Measurements from ENCODE around the gene MED19. TPM values are rescaled to one million over a fixed set of nuclear protein-coding genes. Genes with fewer than 3 reads are reported as not detected.

The MED19 gene
- total RNA-seq, 3 donors from 2014 or later = 23.2 to 26.3 (median 24.4) TPM

Other genes starting within 250 kb of the MED19 start
- gene SLC43A1, start 196.5 kb downstream of the MED19 start, total RNA-seq = 10 to 100 TPM; 15.5 to 20.3 (median 18.3) TPM
- 100 to 1,000 TPM; 152 to 189 (median 154) TPM for gene TIMM10, start 181.5 kb downstream of the MED19 start, total RNA-seq
- not detected for gene SMTNL1, start 174.6 kb downstream of the MED19 start, total RNA-seq
- 100 to 1,000 TPM; 117 to 136 (median 122) TPM for gene UBE2L6, start 144.5 kb downstream of the MED19 start, total RNA-seq
- 1 to 10 TPM in 2 of 3 donors, under 1 TPM in 1; 0.55 to 2.1 (median 1.7) TPM for gene SERPING1, start 114.5 kb downstream of the MED19 start, total RNA-seq
- under 1 TPM in 1 of 3 donors, not detected in 2; 0.05 TPM for gene YPEL4, start 62.3 kb downstream of the MED19 start, total RNA-seq
- 10 to 100 TPM; 21.6 to 24.6 (median 22.0) TPM for gene CLP1, start 54.5 kb downstream of the MED19 start, total RNA-seq
- 10 to 100 TPM; 65.0 to 78.1 (median 73.8) TPM for gene ZDHHC5, start 44.1 kb downstream of the MED19 start, total RNA-seq
- 100 to 1,000 TPM; 126 to 137 (median 137) TPM for gene TMX2, start 378 bp upstream of the MED19 start, total RNA-seq
- gene SELENOH, start 29.3 kb upstream of the MED19 start, total RNA-seq = 100 to 1,000 TPM; 231 to 290 (median 260) TPM
- gene BTBD18, start 39.6 kb upstream of the MED19 start, total RNA-seq = not detected
- gene CTNND1, start 49.6 kb upstream of the MED19 start, total RNA-seq = 1 to 10 TPM; 4.9 to 6.3 (median 5.4) TPM

Measured in activated T-cell treated with anti-CD3 and anti-CD28 coated beads, Interleukin-2, amount 50 U/mL, for 4 hours (primary cell).